NCI-H146 treated with DMSO at 0.1 percent for 48 hours (cell line): ENCODE measurements around the gene MTHFR.

ENCODE experiments used
- DNase-seq: peaks from one replicate; lab custom pipeline; 2025; ENCODE audit not compliant: unreplicated experiment; lab: John Stamatoyannopoulos, UW

The MTHFR gene

GRCh38 chr1:11799099-11799498, 6.7 kb downstream of the MTHFR start:
- no peak for DNase-seq

- no peak for DNase-seq
These were observed 8.1 kb downstream of the MTHFR start for GRCh38 chr1:11797525-11798216.

GRCh38 chr1:11796036-11796828, 9.5 kb downstream of the MTHFR start:
- no peak for DNase-seq

- DNase-seq: no peak
These were observed 10.4 kb downstream of the MTHFR start for GRCh38 chr1:11795238-11795890.

GRCh38 chr1:11794446-11795237, 11.1 kb downstream of the MTHFR start:
- no peak for DNase-seq

- DNase-seq: no peak
These were observed 11.9 kb downstream of the MTHFR start for GRCh38 chr1:11793819-11794218.

GRCh38 chr1:11792106-11792505, 13.7 kb downstream of the MTHFR start:
- DNase-seq: no peak

GRCh38 chr1:11790880-11791715, 14.7 kb downstream of the MTHFR start:
- DNase-seq: no peak

GRCh38 chr1:11790101-11790879, 15.5 kb downstream of the MTHFR start:
- no peak for DNase-seq

GRCh38 chr1:11789126-11790067, 16.4 kb downstream of the MTHFR start:
- no peak for DNase-seq

GRCh38 chr1:11788549-11789053, 17.2 kb downstream of the MTHFR start:
- no peak for DNase-seq

- DNase-seq: no peak
These were observed 17.8 kb downstream of the MTHFR start for GRCh38 chr1:11787804-11788436.

GRCh38 chr1:11787251-11787803, 18.4 kb downstream of the MTHFR start:
- no peak for DNase-seq

GRCh38 chr1:11786168-11786567, 19.6 kb downstream of the MTHFR start:
- DNase-seq: no peak

- DNase-seq: peak; percentile 4
These were observed 20.6 kb downstream of the MTHFR start for GRCh38 chr1:11784993-11785769.

GRCh38 chr1:11784256-11784992, 21.3 kb downstream of the MTHFR start:
- DNase-seq: no peak
